ENCODE data around the gene HUWE1.

DNA sequence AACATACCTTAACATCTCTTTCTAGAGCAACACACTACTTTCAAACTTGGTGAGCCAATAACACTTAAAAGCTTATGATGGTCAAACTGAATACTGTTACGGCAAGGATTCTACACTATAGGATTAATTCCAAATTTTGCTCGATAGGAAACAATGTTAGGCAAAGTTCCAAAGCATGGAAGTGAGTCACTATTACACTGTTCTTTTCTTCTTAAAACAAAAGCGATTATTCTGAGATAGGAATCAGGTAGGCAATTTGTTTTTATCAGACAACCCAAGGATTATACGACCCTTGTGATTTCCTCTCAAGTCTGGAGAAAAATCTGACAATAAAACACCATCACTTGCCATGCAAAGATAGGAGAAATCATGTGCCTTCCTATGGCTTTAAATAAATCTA is 81.5 kb downstream of the HUWE1 start:
- TF ChIP-seq EZH2 (IDR thresholded peaks at IDR 0.05; ENCODE audit: low read length, missing control alignments), result no peak
- TF ChIP-seq, protein P1, sequence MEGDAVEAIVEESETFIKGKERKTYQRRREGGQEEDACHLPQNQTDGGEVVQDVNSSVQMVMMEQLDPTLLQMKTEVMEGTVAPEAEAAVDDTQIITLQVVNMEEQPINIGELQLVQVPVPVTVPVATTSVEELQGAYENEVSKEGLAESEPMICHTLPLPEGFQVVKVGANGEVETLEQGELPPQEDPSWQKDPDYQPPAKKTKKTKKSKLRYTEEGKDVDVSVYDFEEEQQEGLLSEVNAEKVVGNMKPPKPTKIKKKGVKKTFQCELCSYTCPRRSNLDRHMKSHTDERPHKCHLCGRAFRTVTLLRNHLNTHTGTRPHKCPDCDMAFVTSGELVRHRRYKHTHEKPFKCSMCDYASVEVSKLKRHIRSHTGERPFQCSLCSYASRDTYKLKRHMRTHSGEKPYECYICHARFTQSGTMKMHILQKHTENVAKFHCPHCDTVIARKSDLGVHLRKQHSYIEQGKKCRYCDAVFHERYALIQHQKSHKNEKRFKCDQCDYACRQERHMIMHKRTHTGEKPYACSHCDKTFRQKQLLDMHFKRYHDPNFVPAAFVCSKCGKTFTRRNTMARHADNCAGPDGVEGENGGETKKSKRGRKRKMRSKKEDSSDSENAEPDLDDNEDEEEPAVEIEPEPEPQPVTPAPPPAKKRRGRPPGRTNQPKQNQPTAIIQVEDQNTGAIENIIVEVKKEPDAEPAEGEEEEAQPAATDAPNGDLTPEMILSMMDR (conservative IDR thresholded peaks at IDR 0.05 in 1 of 2, IDR thresholded peaks at IDR 0.05 in 1 of 2; ENCODE audit: low read depth in 1 of 2, low read length in 2 of 2), result no peak

All from fibroblast of lung (primary cell).